HG03159 (cell line): Measurements from ENCODE around the gene MIER1.
"Not testable (repeated sequence)": the region's sequence is repeated elsewhere in the genome, so short reads cannot be mapped to it uniquely, and the experiment has no call there.

Source experiments
- ATAC-seq: cut with Tn5 transposase; IDR thresholded peaks from one replicate; pipeline ENCODE4 v1.9.1; 2021; ENCODE audit warnings: mild to moderate bottlenecking, moderate library complexity; ENCODE audit not compliant: unreplicated experiment

The MIER1 gene

DNA sequence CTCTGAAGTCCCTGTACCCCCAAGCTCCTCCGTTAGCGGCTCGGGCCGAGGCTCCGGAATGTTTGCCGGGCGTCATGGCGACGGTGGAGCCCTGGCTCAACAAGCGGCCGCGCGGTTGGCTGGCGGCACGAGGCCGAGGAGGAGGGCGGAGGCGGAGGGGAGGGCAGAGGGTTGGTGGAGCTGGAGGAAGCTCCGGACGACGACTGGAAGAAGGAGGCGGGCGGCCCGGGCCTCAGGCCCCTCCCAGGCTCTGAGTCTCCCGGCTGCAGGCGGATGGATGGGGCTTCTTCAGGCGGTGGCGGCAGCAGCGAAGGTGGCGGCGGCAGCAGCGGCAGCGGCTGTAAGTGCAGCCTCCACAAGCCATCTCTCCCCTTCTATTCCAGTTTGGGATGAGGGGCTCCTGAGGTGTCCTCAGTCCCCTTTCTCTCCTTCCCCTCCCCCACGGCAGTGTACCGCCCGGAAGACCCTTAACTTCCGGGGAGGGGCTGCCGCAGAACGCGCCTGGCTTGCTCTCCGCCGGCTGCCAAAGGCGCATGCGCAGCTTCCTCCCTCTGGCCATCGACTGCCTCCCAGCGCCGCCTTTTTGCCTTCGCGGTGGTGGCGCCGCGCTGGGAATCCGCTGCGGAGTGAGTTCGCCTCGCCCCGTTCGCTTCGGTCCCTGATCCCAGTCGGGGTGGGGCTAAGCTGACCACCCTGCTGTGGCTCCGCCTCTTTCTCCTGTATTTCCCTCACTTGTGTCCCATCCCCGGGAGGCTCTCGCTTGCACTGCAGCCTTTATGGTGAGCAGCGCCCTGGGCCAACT is at the start of gene MIER1, which contains the start of gene DNAI4:
TSS of gene MIER1 (plus strand) at position 235 of the 802 bp plus-strand sequence. CDS start at position 274, 39 bp downstream.
TSS of gene DNAI4 (minus strand) at position 101 of the 802 bp plus-strand sequence. CDS start at position 76, 25 bp downstream.
- peak; percentile 94 for ATAC-seq

DNA sequence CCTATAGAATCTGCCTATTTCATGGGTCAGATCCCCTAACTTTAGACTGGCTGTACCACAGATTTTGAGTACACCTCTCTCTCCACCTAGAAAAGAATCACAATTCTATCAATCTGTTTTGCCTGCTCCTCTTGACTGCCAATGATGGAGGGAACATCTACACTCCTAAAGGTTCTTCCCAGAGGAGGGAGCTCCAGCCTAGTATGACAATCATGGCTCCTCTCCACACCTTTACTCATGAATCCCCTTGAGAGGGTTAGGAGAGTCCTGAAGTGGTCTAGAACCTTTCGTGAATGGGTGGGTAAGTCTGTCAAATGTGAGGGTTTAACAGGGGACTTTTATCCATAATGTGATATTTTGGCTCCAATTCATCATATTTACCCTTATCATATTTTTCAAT is 48.1 kb upstream of the MIER1 start:
- ATAC-seq = no peak

GRCh38 chr1:66889030-66889429 is 35.8 kb upstream of the MIER1 start:
- no peak for ATAC-seq

GRCh38 chr1:66890621-66891020 is 34.2 kb upstream of the MIER1 start:
- no peak for ATAC-seq

DNA sequence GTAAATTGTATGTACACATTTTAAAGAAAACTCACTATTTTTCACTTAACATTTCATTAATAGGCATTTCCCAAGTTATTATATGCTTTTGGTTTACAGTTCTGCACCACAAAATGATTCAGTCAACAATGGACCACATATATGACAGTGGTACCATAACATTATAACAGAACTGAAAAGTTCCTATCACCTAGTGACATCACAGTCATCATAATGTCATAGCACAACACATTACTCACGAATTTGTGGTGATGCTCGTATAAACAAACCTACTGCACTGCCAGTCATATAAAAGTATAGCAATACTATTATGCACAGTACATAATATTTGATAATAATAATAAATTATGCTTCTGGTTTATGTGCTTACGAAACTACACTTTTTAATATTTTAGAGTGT is 31.1 kb upstream of the MIER1 start:
- no peak for ATAC-seq

DNA sequence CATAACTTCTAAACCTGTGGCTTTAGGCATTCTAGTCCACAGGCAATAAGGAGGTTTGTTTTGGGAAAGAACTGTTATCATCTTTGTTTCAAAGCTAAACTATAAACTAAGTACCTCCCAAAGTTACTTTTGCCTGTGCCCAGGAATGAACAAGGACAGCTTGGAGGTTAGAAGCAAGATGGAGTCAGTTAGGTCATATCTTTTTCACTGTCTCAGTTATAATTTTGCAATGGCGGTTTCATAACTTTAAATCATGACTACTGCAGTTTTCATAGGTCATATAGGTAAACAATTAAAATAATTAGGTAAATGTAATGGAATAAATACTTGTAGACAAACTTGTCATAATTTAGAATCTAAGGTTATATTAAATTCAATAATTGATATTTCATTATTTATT is 9.6 kb upstream of the MIER1 start:
- ATAC-seq = not testable (repeated sequence)

DNA sequence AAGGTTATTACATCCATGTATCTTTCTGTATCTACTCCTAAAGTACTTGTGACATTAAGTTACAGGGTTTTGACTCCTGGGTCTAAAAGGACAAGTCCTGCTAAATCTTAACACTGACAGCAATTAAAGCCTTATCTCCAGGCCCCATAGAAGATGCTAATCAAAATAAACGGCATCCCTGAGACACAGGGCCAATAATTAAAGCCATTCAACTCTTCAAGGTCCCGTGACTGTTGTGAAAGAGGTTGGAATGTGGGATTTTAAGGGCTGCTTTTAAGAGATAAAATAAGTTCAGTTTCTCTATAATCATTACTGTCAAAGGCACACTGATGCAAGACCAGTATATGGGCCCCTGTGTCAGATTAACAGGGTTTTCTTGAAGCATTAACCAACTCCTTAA is 8.5 kb upstream of the MIER1 start:
- ATAC-seq = no peak

DNA sequence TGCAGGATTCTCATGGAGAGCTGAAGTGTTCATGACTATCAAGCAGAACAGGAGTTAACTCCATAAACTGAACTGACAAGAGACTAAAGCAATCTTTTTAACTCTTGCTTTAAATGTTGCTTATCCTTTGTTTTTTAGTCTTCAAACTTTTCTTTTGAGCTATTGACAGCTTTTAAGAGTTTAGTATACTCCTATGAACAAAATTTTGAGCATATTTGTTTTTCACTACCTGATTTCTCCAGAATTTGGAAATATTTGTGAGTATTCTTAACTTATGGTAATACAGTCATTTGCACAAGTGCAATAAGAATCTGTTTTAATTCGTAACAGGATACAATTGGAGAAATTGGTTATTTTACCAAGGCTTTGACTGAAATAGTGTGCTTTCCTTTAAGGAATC is 7.3 kb upstream of the MIER1 start:
- ATAC-seq = no peak

DNA sequence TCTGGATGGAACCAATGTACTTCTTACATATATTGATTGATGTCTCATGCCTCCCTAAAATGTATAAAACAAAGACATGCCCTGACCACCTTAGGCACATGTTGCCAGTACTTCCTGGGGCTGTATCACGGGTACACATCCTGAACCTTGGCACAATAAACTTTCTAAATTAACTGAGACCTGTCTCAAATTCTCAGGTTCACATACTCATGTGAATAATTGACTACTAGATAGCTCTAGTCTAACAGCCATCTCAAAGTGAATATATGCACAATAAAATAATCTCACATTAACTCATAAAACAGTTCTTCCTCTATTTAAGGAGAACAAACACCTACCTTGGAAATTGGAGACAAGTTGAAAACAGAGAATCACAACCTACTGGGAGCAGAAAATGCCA is 5.7 kb upstream of the MIER1 start:
- ATAC-seq = no peak

GRCh38 chr1:66919828-66920227 is 5.0 kb upstream of the MIER1 start:
- no peak for ATAC-seq

DNA sequence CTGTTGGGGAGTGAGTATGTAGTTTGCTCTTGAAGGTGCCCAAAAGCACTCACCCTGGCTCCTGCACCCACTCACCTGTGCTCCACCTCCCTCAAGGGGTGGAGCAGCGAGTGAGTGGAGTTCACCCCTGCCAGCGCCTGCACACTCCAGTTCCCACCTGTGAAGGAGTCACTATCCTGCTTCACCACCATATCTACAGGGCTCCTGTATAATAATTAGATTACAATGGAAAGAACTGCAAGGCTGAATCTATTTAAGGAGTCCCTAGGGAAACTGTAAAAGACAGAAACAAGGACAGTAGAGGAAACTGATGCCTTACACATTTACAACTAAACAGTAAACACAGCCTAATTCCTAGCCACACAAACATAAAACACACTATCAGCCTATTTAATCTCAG is 4.2 kb upstream of the MIER1 start:
- no peak for ATAC-seq

GRCh38 chr1:66925558-66925910 is 744 bp downstream of the MIER1 start:
- ATAC-seq = peak; percentile 0

DNA sequence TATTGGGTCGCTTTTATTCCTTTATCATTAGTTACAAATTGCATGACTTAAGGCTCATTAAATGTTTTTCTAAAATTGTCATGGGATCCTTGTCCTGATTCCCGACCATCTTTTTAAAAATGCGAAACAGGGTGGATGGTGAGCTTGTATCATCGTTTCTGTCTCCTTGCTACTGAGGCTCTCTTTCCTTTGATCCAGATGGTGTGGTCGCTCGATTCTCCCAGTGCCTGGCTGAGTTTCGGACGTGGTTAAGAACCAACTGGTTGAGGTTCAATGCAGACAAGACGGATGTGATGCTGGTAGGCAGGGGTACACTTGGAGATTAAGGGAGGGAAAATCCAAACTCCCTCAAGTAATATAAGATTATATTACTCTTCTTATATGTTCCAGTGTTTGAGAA is 1.2 kb downstream of the MIER1 start:
- ATAC-seq = no peak

- ATAC-seq = no peak
Observed at GRCh38 chr1:66927528-66927927, 2.7 kb downstream of the MIER1 start.

GRCh38 chr1:66929146-66929688 is 4.4 kb downstream of the MIER1 start:
- ATAC-seq = no peak

DNA sequence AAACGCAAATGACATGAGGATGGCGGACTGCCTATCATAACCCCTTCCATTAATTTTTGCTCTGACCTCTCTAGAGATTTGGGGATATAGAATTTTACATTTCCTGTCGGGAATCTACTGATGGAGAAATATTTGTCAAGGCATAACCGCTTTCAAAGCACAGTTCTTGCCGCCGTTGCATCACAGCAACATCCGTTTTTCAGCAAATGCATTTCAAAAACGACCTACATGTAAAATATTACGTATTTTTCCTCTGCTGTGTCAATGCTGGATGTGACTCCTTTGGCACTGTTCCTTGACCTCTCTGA is 4.9 kb downstream of the MIER1 start:
- ATAC-seq = no peak

DNA sequence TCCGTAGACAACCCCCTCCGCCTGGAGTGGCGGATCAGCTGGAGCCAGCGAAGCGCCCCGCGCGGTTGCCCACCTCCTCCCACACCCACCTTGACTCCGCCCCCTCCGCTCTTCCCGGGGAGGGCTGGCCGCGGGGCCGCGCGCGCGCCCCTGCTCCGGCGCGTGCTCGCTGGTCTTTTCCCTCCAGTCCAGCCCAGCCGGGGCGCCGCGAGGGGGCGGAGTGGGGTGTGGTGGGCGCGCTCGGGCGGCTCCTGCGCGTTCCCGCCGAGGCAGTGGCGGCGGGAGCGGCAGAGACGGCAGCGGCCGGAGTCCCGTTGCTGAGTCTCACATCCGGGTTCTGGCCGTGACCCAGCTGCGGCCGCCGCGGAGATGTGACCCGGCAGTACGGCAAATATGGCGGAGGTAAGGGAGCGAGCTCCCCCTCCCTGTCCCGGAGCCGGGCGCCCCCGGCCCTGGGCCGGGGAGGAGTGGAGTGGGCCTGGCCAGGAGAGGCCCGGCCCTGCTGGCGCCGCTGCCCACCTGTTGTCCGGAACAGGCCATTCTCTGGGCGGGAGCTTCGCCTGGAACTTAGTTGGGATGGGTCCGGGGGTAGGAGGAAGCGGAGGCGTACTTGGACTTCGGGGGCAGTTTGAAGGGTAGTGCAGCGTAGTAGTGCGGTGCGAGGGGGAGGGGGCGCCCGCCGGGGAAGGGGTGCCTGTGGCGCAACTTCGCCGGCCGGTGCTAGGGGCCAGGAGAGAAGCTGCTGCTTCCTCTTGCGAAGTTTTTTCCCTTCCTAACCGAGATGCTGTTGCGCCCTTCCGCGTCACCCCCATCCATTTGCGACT is 5.4 kb downstream of the MIER1 start:
- ATAC-seq = peak; percentile 68

GRCh38 chr1:66930823-66931174 is 6.0 kb downstream of the MIER1 start:
- ATAC-seq = no peak

- no peak for ATAC-seq
Observed at GRCh38 chr1:66931590-66931989, 6.8 kb downstream of the MIER1 start.

GRCh38 chr1:66932291-66932690 is 7.5 kb downstream of the MIER1 start:
- no peak for ATAC-seq

DNA sequence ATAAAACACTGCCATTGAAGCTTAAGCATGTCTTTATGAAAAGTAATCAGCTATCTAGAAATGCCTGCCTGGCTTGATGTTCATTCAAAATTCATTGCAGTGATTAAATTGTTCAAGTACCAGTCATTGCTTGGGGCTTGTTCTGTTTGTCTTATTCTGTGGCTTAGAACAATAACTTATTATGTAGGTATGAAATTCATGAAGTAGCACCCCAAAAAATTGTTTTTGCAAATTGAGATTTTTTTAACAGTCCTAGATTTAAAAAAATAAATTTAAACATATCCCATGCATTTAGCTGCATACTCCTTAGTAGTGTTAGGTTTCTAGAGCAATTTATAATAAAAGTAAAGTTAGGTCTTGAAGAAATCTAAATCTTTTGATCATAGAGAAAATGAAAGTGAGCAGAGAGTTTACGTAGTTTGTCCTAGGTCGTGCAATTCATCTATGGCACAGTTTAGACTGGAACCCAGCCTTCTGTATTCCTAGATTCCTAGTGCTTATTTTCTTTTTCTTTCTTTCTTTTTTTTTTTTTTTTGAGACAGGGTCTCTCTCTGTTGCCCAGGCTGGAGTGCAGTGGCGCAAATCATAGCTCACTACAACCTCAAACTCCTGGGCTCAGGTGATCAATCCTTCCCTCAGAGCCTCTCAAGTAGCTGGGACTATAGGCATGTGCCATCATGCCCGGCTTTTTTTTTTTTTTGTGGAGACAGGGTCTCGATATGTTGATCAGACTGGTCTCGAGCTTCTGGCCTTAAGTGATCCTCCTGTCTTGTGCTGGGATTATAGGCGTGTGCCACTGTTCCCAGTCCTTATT is 9.3 kb downstream of the MIER1 start:
- ATAC-seq = no peak
